Activated gamma-delta T cell treated with anti-CD3 and anti-CD28 coated beads, Interleukin-2, amount 50 U/mL, for 16 hours (primary cell): Measurements from ENCODE around the gene TTLL12.

Source experiments
- DNase-seq: peaks from one replicate; pipeline ENCODE4 v3.0.0-alpha.2; 2020; ENCODE audit warnings: low read depth

The TTLL12 gene

DNA sequence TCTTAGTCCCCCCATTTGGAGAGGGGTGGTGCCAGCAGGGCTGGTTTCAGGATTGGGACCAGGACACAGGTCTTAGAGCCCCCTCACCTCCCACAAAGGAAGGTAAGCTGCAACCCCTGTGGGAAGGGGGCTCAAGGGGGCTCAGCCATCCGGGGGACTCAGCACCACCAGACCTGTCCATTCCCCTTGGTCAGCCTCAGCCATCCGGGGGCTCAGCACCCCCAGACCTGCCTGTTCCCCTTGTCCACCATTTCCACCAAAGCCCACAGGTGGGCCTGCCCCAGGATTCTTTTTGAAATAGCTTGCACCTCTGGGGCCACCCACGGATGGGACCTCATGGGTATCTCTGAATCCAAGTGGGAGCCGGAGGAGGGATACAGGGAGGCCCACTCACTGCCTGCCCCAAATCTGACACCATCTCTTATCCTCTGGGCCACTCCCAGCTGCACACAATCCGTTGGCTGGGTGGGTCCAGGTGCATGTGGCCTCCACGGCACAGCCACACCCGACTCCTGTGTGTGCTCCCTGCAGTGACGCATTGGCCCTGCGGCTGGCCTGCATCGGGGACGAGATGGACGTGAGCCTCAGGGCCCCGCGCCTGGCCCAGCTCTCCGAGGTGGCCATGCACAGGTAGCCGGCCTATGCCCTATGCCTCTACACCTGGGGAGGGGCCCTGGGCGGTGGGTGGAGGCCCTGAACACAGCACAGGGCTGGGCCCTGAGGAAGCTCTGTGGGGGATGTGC lies 59.6 kb downstream of the TTLL12 start:
- no peak for DNase-seq

DNA sequence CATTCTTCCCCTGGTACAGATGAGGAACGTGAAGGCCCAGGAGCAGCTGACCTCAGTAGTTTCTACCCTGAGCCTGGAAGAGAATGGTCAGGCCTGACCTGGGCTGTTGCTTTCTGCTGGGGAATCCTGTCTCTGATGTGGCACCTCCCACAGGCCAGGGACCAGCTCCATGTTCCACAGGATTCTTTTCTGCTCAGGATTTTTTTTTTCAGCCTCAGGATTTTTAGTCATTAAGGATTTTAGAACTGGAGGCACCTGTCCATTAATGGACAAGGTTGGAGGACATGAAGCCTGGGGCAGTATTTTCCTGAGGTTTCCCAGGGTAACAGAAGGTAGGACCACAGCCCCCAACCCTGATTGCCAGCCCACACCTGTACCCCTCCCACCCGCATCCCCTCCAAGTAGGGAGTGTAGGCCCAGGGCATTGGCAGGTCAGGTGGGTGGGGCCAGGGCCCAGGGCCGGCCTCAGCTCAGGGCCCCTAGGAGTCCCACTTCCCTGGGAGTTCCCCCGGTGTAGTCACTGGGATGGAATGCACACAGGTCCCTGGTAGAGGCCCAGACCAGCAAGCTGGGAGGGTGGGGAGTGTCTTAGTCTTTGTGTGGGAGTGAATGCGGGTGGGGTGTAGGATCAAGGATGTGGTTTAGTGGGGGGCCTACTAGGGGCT lies 60.3 kb downstream of the TTLL12 start:
- no peak for DNase-seq

DNA sequence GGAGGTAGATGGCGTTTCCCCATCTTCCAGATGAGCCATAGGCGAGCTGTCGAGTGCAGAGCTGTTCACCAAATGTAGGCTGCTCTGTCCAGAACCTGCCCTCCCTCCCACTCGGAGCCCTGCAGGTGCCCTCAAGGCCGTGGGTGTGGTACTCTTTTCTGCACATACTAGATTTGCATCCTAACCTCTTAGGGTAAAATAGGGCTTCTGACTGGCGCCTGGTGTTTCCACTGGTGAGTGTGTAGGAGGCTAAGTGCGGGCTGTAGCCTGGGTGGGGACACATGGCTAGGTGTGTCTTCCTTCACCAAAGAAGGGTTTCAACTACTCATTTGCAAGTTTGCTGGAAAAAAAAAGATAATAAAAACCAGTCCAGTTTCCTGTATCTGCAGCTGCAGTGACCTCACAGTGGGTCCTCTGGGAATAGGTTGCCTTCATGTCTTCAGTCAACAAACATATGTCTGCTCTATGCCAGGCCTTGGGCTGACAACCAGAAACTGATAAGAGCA lies 67.9 kb downstream of the TTLL12 start:
- no peak for DNase-seq

DNA sequence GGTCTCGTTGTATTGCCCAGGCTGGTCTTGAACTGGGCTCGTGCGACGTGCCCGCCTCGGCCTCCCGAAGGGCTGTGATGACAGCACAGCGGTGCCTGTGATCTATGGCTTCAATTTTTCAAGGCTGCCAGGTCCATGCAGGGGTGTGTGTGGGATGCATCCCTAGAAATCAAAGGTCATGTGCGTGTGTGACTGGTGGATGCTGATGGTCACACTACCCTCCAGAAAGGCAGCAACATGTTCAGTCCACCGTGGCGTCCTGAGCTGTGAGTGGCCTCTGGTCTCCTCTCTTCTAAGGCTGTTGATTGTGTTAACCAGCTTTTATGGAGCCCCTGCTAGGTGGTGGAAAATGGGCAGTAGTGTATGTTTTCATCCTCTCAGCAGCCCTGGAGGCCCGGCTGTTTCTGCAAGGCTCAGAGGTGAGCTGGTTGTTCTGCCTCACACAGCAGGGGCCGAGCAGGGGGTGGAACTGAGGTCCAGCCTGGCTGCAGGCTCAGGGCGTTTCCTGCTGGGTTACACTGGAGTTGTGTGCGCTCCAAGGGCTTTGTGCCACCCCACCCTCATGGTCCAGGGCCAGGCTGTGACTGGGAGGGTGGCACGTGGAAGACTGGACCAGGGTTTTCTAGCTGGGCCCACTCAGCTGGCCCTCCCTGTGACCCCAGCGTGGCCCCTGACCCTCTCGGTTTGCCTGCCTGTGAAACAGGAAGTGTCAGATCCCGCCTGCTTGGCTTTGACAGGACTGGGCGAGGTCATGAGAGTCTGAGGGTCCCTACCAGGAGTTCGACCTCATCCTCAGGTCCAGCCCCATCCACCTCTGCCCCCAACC lies 68.7 kb downstream of the TTLL12 start:
- no peak for DNase-seq

DNA sequence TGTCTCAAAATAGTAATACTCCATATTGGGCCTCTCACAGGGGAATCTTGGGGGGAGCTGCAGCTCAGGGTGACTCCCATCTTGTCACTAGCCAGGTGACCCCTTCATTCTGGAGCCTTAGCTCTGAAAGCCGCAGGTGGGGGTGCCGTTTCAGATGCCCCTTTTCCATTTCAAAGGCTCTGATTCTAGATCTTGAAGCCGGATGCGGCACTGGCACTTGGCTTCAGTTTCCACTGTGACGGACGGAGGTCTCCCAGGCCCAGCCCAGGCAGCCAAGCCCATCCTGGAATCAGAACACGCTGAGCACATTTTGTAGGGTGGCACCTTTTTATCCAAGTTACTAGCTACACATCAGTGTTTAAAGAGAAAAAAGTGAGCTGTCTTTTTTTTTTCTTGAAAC lies 70.0 kb downstream of the TTLL12 start:
- DNase-seq: no peak
